HepG2 (cell line): Measurements from ENCODE around the gene MOG. TPM values are rescaled to one million over a fixed set of nuclear protein-coding genes. Genes with fewer than 3 reads are reported as not detected.

Experiments used
- ARID2 ChIP-seq: sonication (generic); formaldehyde crosslinking; IDR thresholded peaks from 2 replicates; pipeline ENCODE4 v1.8.1; 2022; ENCODE audit warnings: mild to moderate bottlenecking, missing genetic modification reagents, borderline replicate concordance
- ARNT ChIP-seq: fragments of 450-650 bp; IDR thresholded peaks from 2 replicates; pipeline ENCODE4 v1.6.1; 2017
- ARNTL ChIP-seq: sonication (generic); formaldehyde crosslinking; IDR thresholded peaks from 2 replicates; pipeline ENCODE4 v1.4.0; 2020; ENCODE audit warnings: mild to moderate bottlenecking, missing genetic modification reagents
- HOXA5 ChIP-seq: sonication (generic); formaldehyde crosslinking; IDR thresholded peaks from 2 replicates; pipeline ENCODE4 v1.4.0; 2020; ENCODE audit warnings: missing genetic modification reagents
- JUNB ChIP-seq: sonication (generic); formaldehyde crosslinking; IDR thresholded peaks from 2 replicates; pipeline ENCODE4 v1.8.0; 2022; ENCODE audit warnings: missing genetic modification reagents, mild to moderate bottlenecking, borderline replicate concordance
- MEIS2 ChIP-seq: sonication (generic); formaldehyde crosslinking; IDR thresholded peaks from 2 replicates; pipeline ENCODE4 v1.9.0; 2021; ENCODE audit warnings: mild to moderate bottlenecking, missing genetic modification reagents
- MTA3 ChIP-seq: sonication (generic); formaldehyde crosslinking; IDR thresholded peaks from 2 replicates; pipeline ENCODE4 v1.4.0; 2020; ENCODE audit warnings: missing genetic modification reagents
- MTF1 ChIP-seq: sonication (generic); formaldehyde crosslinking; IDR thresholded peaks from 2 replicates; pipeline ENCODE4 v1.5.0; 2020; ENCODE audit warnings: missing genetic modification reagents
- MTF2 ChIP-seq: sonication (generic); formaldehyde crosslinking; IDR thresholded peaks from 2 replicates; pipeline ENCODE4 v1.5.0; 2020; ENCODE audit warnings: missing genetic modification reagents, borderline replicate concordance
- NAIF1 ChIP-seq: sonication (generic); formaldehyde crosslinking; IDR thresholded peaks from 2 replicates; pipeline ENCODE4 v1.5.0; 2020; ENCODE audit warnings: mild to moderate bottlenecking, missing genetic modification reagents, borderline replicate concordance
- NFAT5 ChIP-seq: sonication (generic); formaldehyde crosslinking; IDR thresholded peaks from 2 replicates; pipeline ENCODE4 v1.4.0; 2020; ENCODE audit warnings: missing genetic modification reagents
- SAFB2 ChIP-seq: sonication (generic); formaldehyde crosslinking; IDR thresholded peaks from 2 replicates; pipeline ENCODE4 v1.5.1; 2020; ENCODE audit warnings: missing genetic modification reagents, low read depth, mild to moderate bottlenecking, borderline replicate concordance
- ZBTB7A ChIP-seq: sonication (generic); formaldehyde crosslinking; IDR thresholded peaks from 2 replicates; pipeline ENCODE4 v1.8.0; 2022; ENCODE audit warnings: mild to moderate bottlenecking, missing genetic modification reagents
- ZNF274 ChIP-seq: sonication (generic); formaldehyde crosslinking; IDR thresholded peaks from 2 replicates; pipeline ENCODE4 v1.5.1; 2020; ENCODE audit warnings: mild to moderate bottlenecking, missing genetic modification reagents
- ZNF276 ChIP-seq: sonication (generic); formaldehyde crosslinking; IDR thresholded peaks from 2 replicates; pipeline ENCODE4 v1.4.0; 2020; ENCODE audit warnings: mild to moderate bottlenecking, low read depth, missing genetic modification reagents
- ZNF547 ChIP-seq: sonication (generic); formaldehyde crosslinking; IDR thresholded peaks from 2 replicates; pipeline ENCODE4 v1.5.1; 2020; ENCODE audit warnings: mild to moderate bottlenecking, missing genetic modification reagents
- ZNF556 ChIP-seq: sonication (generic); formaldehyde crosslinking; IDR thresholded peaks from 2 replicates; pipeline ENCODE4 v1.4.0; 2020; ENCODE audit warnings: mild to moderate bottlenecking, missing genetic modification reagents, borderline replicate concordance
- ZNF687 ChIP-seq: sonication (generic); formaldehyde crosslinking; IDR thresholded peaks from 2 replicates; pipeline ENCODE4 v1.5.1; 2020; ENCODE audit warnings: mild to moderate bottlenecking, missing genetic modification reagents, moderate library complexity
- polyA plus RNA-seq, 8 experiments: library from polyadenylated mRNA; depleted of rRNA in 3 of 8; stranded (reverse) in 7 of 8; unstranded in 1 of 8; fragments of >200 nt; fragmentation: Illumina TruSeq in 4 of 8; extraction: Trizol in 4 of 8; gene quantifications; 2 replicates each; pipeline versions ENCODE4 v1.2.1 to v1.2.3, GENCODE V29; 2011 to 2016; ENCODE audit warnings: low read depth in 4 of 8, missing spikeins in 1 of 8, mixed read lengths in 1 of 8; ENCODE audit not compliant: insufficient read depth in 1 of 8
- total RNA-seq, 5 experiments: library from RNA; depleted of rRNA; stranded (reverse); fragments of >200 nt; fragmentation: Illumina TruSeq; extraction: Trizol; gene quantifications; 2 replicates each; pipeline ENCODE4 v1.2.3, GENCODE V29; 2016; ENCODE audit warnings: low read depth in 1 of 5

Gene MOG
- total and polyA plus RNA-seq, 2 of the 13 experiments (the other 11 are each of a cell fraction or from before 2014, with no cell fraction given) = not detected

GRCh38 chr6:29628419-29629281 is 28.2 kb upstream of the MOG start (continued):
- TF ChIP-seq NFAT5 (no peak), MEIS2 (CRISPR knock-in tag) (peak; percentile 50; the same call in 1 of the 2 replicates), MTA3 (no peak), NAIF1 (CRISPR knock-in tag) (no peak), ARNT (no peak), ZNF687 (CRISPR knock-in tag) (peak; percentile 43), ZNF274 (CRISPR knock-in tag) (peak; percentile 73; the same call in 1 of the 2 replicates), JUNB (CRISPR knock-in tag) (no peak), SAFB2 (0 out of 2 replicates have a peak, but pooled peaks have one; percentile 20), MTF2 (peak; percentile 84; the same call in 1 of the 2 replicates), ARID2 (CRISPR knock-in tag) (no peak), ZNF547 (CRISPR knock-in tag) (0 out of 2 replicates have a peak, but pooled peaks have one; percentile 35), MTF1 (CRISPR knock-in tag) (no peak), ZBTB7A (CRISPR knock-in tag) (peak; percentile 8; the same call in 1 of the 2 replicates), ZNF556 (CRISPR knock-in tag) (peak; percentile 66; the same call in 1 of the 2 replicates), ZNF276 (CRISPR knock-in tag) (0 out of 2 replicates have a peak, but pooled peaks have one; percentile 42), ARNTL (0 out of 2 replicates have a peak, but pooled peaks have one; percentile 34), HOXA5 (CRISPR knock-in tag) (0 out of 2 replicates have a peak, but pooled peaks have one; percentile 25)
